ENCODE data around the gene PSMG4. TPM values are rescaled to one million over a fixed set of nuclear protein-coding genes. Genes with fewer than 3 reads are reported as not detected.

PSMG4 gene
- total RNA-seq, 1 donor from 2014 or later = 16.9 TPM

GRCh38 chr6:3276174-3277167 lies 17.7 kb downstream of the PSMG4 start:
- ATAC-seq (no peak), DNase-seq (no peak)
- TF ChIP-seq CTCF (IDR thresholded peaks at IDR 0.05) = no peak
- H3K9me3 ChIP-seq = no peaks in the 10 kb centered on the region
- no peak overlapping the region for H3K27ac ChIP-seq
- intact Hi-C loops (cut with DNase I) = no loop called here
- H3K4me3 ChIP-seq = no peak overlapping the region
- H3K4me1 ChIP-seq = peaks cover 8% of the 10 kb centered on the region
- H3K27me3 ChIP-seq = no peaks in the 10 kb centered on the region
- H3K36me3 ChIP-seq = peaks cover 20% of the 10 kb centered on the region

GRCh38 chr6:3277251-3277650 lies 18.5 kb downstream of the PSMG4 start:
- Histone ChIP-seq H3K27ac (no peak overlapping the region), H3K4me3 (no peak overlapping the region), H3K9me3 (no peaks in the 10 kb centered on the region), H3K36me3 (peaks cover 13% of the 10 kb centered on the region), H3K27me3 (no peaks in the 10 kb centered on the region), H3K4me1 (peaks cover 15% of the 10 kb centered on the region)
- ATAC-seq = no peak
- intact Hi-C loops (cut with DNase I) = no loop called here
- DNase-seq = no peak
- no peak for TF ChIP-seq CTCF (IDR thresholded peaks at IDR 0.05)

GRCh38 chr6:3277851-3278416 lies 19.2 kb downstream of the PSMG4 start:
- no peak for TF ChIP-seq CTCF (IDR thresholded peaks at IDR 0.05)
- ATAC-seq (no peak), DNase-seq (no peak)
- Histone ChIP-seq H3K9me3 (no peaks in the 10 kb centered on the region), H3K4me1 (peaks cover 22% of the 10 kb centered on the region), H3K27me3 (no peaks in the 10 kb centered on the region), H3K4me3 (no peak overlapping the region), H3K36me3 (peaks cover 6% of the 10 kb centered on the region), H3K27ac (no peak overlapping the region)
- intact Hi-C loops (cut with DNase I) = no loop called here

- no peaks in the 10 kb centered on the region for H3K27me3 ChIP-seq
- DNase-seq (no peak), ATAC-seq (no peak)
- no peaks in the 10 kb centered on the region for H3K9me3 ChIP-seq
- H3K4me1 ChIP-seq = peaks cover 22% of the 10 kb centered on the region
- H3K4me3 ChIP-seq = no peak overlapping the region
- no peak for TF ChIP-seq CTCF (IDR thresholded peaks at IDR 0.05)
- intact Hi-C loops (cut with DNase I) = no loop called here
- H3K36me3 ChIP-seq = peaks cover 7% of the 10 kb centered on the region
- no peak overlapping the region for H3K27ac ChIP-seq
These were observed 19.9 kb downstream of the PSMG4 start for GRCh38 chr6:3278691-3279090.

- DNase-seq = no peak
These were observed 21.3 kb downstream of the PSMG4 start for GRCh38 chr6:3280091-3280490.

More at GRCh38 chr6:3280091-3280490, 21.3 kb downstream of the PSMG4 start:
- Histone ChIP-seq H3K36me3 (peaks cover 8% of the 10 kb centered on the region), H3K4me1 (peaks cover 22% of the 10 kb centered on the region), H3K4me3 (no peak overlapping the region), H3K27me3 (no peaks in the 10 kb centered on the region), H3K9me3 (no peaks in the 10 kb centered on the region), H3K27ac (no peak overlapping the region)
- intact Hi-C loops (cut with DNase I) = loop anchor here (5.0 kb wide), 1 partner anchor 447 kb away; no protein-coding TSS in a partner anchor
- ATAC-seq = no peak
- TF ChIP-seq CTCF (IDR thresholded peaks at IDR 0.05) = no peak
